Activated T-helper 17 cell treated with anti-CD3 and anti-CD28 coated beads, Interleukin-2, amount 50 U/mL, for 72 hours (primary cell): ENCODE measurements around the gene C2CD2. TPM values are rescaled to one million over a fixed set of nuclear protein-coding genes. Genes with fewer than 3 reads are reported as not detected.

Experiments
- ATAC-seq: fragments of 150-1000 bp; cut with Tn5 transposase; replicated peaks from 2 replicates; pipeline ENCODE4 v1.10.0; 2021; ENCODE audit warnings: mild to moderate bottlenecking, moderate library complexity
- H3K27ac Mint-ChIP-seq: one replicate; pipeline ENCODE4 v1.8.0; 2022; ENCODE audit warnings: mixed read lengths
- H3K27me3 Mint-ChIP-seq: one replicate; pipeline ENCODE4 v1.8.0; 2022; ENCODE audit warnings: mixed read lengths
- H3K36me3 Mint-ChIP-seq: one replicate; pipeline ENCODE4 v1.8.0; 2022; ENCODE audit warnings: low read depth, mild to moderate bottlenecking, mixed read lengths
- H3K4me1 Mint-ChIP-seq: one replicate; pipeline ENCODE4 v1.8.0; 2022; ENCODE audit warnings: mixed read lengths
- H3K4me3 Mint-ChIP-seq: one replicate; pipeline ENCODE4 v1.8.0; 2022; ENCODE audit warnings: mild to moderate bottlenecking, mixed read lengths
- H3K9me3 Mint-ChIP-seq: one replicate; pipeline ENCODE4 v1.8.0; 2022; ENCODE audit warnings: mixed read lengths
- total RNA-seq, 2 donors: library from RNA; stranded (reverse); gene quantifications; one replicate each; pipeline ENCODE4 v1.2.3, GENCODE V29; 2022

Gene C2CD2
- total RNA-seq, 2 donors from 2014 or later: 4.6 to 8.2 TPM

- Mint-ChIP-seq H3K4me3 (no peak overlapping the region), H3K9me3 (no peaks in the 10 kb centered on the region), H3K27ac (no peak overlapping the region), H3K4me1 (peaks cover 19% of the 10 kb centered on the region), H3K27me3 (no peaks in the 10 kb centered on the region), H3K36me3 (peaks cover 29% of the 10 kb centered on the region)
- no peak for ATAC-seq
Observed at GRCh38 chr21:41903559-41904351, 50.1 kb downstream of the C2CD2 start.

GRCh38 chr21:41902946-41903345, 50.9 kb downstream of the C2CD2 start:
- no peak overlapping the region for H3K4me3 Mint-ChIP-seq
- H3K27ac Mint-ChIP-seq: no peak overlapping the region
- H3K36me3 Mint-ChIP-seq: peaks cover 24% of the 10 kb centered on the region
- ATAC-seq: no peak
- no peaks in the 10 kb centered on the region for H3K9me3 Mint-ChIP-seq
- H3K27me3 Mint-ChIP-seq: no peaks in the 10 kb centered on the region
- H3K4me1 Mint-ChIP-seq: peaks cover 19% of the 10 kb centered on the region

GRCh38 chr21:41901782-41902181, 52.0 kb downstream of the C2CD2 start:
- peak overlapping the region; percentile 93 for H3K27ac Mint-ChIP-seq
- H3K36me3 Mint-ChIP-seq: peaks cover 24% of the 10 kb centered on the region
- no peak for ATAC-seq
- no peaks in the 10 kb centered on the region for H3K9me3 Mint-ChIP-seq
- peaks cover 19% of the 10 kb centered on the region for H3K4me1 Mint-ChIP-seq
- H3K4me3 Mint-ChIP-seq: peak overlapping the region; percentile 74
- H3K27me3 Mint-ChIP-seq: no peaks in the 10 kb centered on the region

GRCh38 chr21:41901099-41901498, 52.7 kb downstream of the C2CD2 start:
- Mint-ChIP-seq H3K36me3 (peaks cover 21% of the 10 kb centered on the region), H3K27me3 (no peaks in the 10 kb centered on the region), H3K27ac (peak overlapping the region; percentile 93), H3K4me1 (peaks cover 22% of the 10 kb centered on the region), H3K4me3 (peak overlapping the region; percentile 74), H3K9me3 (no peaks in the 10 kb centered on the region)
- peak; percentile 63 for ATAC-seq

GRCh38 chr21:41900401-41900800, 53.4 kb downstream of the C2CD2 start:
- Mint-ChIP-seq H3K4me1 (peaks cover 27% of the 10 kb centered on the region), H3K27me3 (no peaks in the 10 kb centered on the region), H3K4me3 (peak overlapping the region; percentile 74), H3K36me3 (peaks cover 15% of the 10 kb centered on the region), H3K9me3 (no peaks in the 10 kb centered on the region), H3K27ac (peak overlapping the region; percentile 93)
- ATAC-seq: no peak

GRCh38 chr21:41899426-41900202, 54.2 kb downstream of the C2CD2 start:
- Mint-ChIP-seq H3K9me3 (no peaks in the 10 kb centered on the region), H3K27ac (peak overlapping the region; percentile 93), H3K27me3 (no peaks in the 10 kb centered on the region), H3K4me1 (peaks cover 27% of the 10 kb centered on the region), H3K36me3 (peaks cover 12% of the 10 kb centered on the region), H3K4me3 (peak overlapping the region; percentile 74)
- peak; percentile 84 for ATAC-seq

- Mint-ChIP-seq H3K27ac (peak overlapping the region; percentile 93), H3K4me3 (peak overlapping the region; percentile 74), H3K9me3 (no peaks in the 10 kb centered on the region), H3K27me3 (no peaks in the 10 kb centered on the region), H3K36me3 (peaks cover 9% of the 10 kb centered on the region), H3K4me1 (peaks cover 27% of the 10 kb centered on the region)
- ATAC-seq: no peak
Observed at GRCh38 chr21:41898998-41899397, 54.8 kb downstream of the C2CD2 start.

- peaks cover 27% of the 10 kb centered on the region for H3K4me1 Mint-ChIP-seq
- H3K9me3 Mint-ChIP-seq: no peaks in the 10 kb centered on the region
- no peak overlapping the region for H3K4me3 Mint-ChIP-seq
- no peaks in the 10 kb centered on the region for H3K27me3 Mint-ChIP-seq
- ATAC-seq: no peak
- H3K36me3 Mint-ChIP-seq: peaks cover 9% of the 10 kb centered on the region
- no peak overlapping the region for H3K27ac Mint-ChIP-seq
Observed at GRCh38 chr21:41897700-41898099, 56.1 kb downstream of the C2CD2 start.

- no peaks in the 10 kb centered on the region for H3K27me3 Mint-ChIP-seq
- H3K36me3 Mint-ChIP-seq: peaks cover 9% of the 10 kb centered on the region
- no peak for ATAC-seq
- no peak overlapping the region for H3K4me3 Mint-ChIP-seq
- no peaks in the 10 kb centered on the region for H3K9me3 Mint-ChIP-seq
- peak overlapping the region; percentile 46 for H3K27ac Mint-ChIP-seq
- peaks cover 27% of the 10 kb centered on the region for H3K4me1 Mint-ChIP-seq
Observed at GRCh38 chr21:41897047-41897669, 56.7 kb downstream of the C2CD2 start.

- Mint-ChIP-seq H3K36me3 (peaks cover under 1% of the 10 kb centered on the region), H3K9me3 (no peaks in the 10 kb centered on the region), H3K4me1 (peaks cover 19% of the 10 kb centered on the region), H3K4me3 (peak overlapping the region; percentile 43), H3K27me3 (no peaks in the 10 kb centered on the region), H3K27ac (peak overlapping the region; percentile 78)
- peak; percentile 38 for ATAC-seq
Observed at GRCh38 chr21:41895643-41896493, 58.0 kb downstream of the C2CD2 start.

- ATAC-seq: no peak
- no peaks in the 10 kb centered on the region for H3K36me3 Mint-ChIP-seq
- H3K4me3 Mint-ChIP-seq: no peak overlapping the region
- peaks cover 15% of the 10 kb centered on the region for H3K4me1 Mint-ChIP-seq
- H3K27ac Mint-ChIP-seq: no peak overlapping the region
- no peaks in the 10 kb centered on the region for H3K27me3 Mint-ChIP-seq
- no peaks in the 10 kb centered on the region for H3K9me3 Mint-ChIP-seq
Observed at GRCh38 chr21:41894922-41895557, 58.8 kb downstream of the C2CD2 start.

- Mint-ChIP-seq H3K9me3 (no peaks in the 10 kb centered on the region), H3K27me3 (no peaks in the 10 kb centered on the region), H3K4me1 (peaks cover 13% of the 10 kb centered on the region), H3K36me3 (no peaks in the 10 kb centered on the region), H3K4me3 (no peak overlapping the region), H3K27ac (no peak overlapping the region)
- ATAC-seq: no peak
Observed at GRCh38 chr21:41894511-41894910, 59.3 kb downstream of the C2CD2 start.

- Mint-ChIP-seq H3K9me3 (no peaks in the 10 kb centered on the region), H3K36me3 (no peaks in the 10 kb centered on the region), H3K27ac (no peak overlapping the region), H3K27me3 (no peaks in the 10 kb centered on the region), H3K4me3 (no peak overlapping the region), H3K4me1 (peaks cover 7% of the 10 kb centered on the region)
- no peak for ATAC-seq
Observed at GRCh38 chr21:41892726-41893125, 61.1 kb downstream of the C2CD2 start.
